GM21381 (cell line): ENCODE results near the gene PTTG1IP.

Source experiments
- ATAC-seq: cut with Tn5 transposase; IDR thresholded peaks from one replicate; pipeline ENCODE4 v1.9.1; 2021; ENCODE audit warnings: mild to moderate bottlenecking, moderate library complexity; ENCODE audit not compliant: unreplicated experiment

Gene PTTG1IP

DNA sequence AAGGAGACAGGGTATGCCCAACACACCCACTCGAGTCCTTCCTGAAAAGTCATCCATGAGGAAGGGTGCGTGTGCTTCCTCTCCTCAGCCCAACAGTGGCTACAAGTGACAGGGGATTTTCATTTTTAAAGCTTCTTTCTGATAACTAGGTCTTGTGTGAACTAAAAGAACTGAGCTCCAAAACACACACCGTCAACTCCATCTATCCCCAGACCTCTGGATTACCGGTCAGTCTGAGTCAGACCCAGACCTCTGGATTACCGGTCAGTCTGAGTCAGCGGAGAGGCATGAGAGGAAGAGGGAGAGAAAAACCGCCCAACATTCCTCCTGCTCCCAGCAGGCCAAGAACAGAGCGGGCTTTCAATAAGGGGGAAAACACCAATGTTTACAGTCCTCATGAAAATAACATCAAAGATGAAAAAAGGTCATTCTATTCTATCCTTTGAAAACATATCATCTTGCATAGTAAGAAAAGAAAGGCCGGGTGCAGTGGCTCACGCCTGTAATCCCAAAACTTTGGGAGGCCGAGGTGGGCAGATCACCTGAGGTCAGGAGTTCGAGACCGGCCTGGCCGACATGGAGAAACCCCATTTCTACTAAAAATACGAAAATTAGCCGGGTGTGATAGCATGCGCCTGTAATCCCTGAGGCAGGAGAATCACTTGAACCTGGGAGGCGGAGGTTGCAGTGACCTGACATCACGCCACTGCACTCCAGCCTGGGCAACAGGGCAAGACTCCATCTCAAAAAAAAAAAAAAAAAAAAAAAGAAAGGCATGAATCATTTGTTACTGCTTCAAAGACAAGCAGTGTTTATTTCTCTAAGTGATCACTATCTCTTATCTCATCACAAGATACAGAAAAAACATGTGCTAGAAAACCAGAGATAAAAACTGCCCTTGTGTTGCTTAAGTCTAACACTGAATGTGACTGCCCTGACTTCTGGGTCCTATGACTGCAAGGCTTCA is 3.4 kb downstream of the PTTG1IP start:
- ATAC-seq: no peak

DNA sequence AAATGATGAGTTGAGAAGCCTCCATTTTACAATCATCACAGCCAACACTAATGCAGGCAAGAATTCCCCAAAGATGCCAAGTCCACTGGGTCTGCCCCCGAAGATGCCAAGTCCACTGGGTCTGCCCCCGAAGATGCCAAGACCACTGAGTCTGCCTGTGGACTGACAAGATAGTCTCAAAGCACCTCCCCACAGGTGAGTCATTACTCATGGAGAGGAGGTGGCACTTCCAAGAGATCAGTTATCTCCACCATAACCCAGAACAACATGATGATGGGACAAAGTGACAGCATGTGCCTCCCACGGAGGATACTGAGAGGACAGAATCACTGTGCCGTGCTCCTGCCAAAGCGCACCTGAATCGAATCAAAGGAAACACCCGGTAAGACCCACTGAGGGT is 4.8 kb downstream of the PTTG1IP start:
- ATAC-seq: no peak

DNA sequence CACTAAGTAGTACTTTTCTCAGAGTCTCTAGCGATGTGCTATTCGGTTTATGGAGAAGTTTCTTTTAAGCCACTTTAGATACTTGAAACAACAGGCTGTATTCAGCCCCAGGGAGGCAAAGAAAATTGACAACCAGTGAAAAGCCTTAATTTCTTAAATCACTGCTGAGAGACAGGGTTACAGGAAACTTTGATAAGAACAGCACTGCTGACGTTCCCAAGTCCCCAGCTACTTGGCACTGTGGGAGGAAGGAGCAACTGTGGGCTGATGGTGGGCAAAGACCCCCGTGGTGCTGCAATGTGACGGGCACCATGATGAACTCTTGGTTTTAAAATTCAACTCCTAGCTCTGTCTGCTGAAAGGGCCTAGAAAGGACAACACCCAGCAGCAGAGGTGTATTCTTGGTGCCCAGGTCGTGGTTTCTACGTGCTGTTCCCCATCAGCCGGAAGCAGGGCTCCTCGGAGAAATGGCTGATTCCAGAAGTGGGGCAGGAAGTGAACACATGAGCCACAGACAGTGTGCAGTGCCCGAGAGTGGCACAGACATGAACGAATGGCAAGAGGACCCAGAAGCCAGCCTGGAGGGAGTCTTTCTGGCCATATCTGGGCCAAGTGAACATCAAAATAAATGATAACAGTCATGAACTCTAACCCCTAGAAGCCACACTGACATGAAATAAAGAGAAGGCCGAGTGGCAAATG is 5.3 kb downstream of the PTTG1IP start:
- ATAC-seq: no peak

DNA sequence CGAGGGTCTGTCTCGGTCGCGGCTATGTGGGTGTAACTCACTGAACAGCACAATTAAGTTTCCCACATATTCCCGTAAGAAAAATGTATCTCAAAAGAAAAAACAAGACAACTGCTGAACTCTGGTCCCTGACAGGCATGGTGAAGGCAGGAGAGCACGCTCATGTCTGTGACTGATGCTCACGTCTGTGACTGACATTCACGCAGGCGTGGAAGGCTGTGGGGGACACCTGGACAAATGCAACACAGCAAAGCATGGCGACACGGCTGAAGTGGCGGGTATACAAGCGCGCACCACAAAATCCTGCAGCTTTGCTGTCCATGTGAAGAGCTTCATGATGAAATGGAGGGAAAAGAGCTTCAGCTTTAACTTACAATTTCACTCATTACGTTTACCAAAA is 6.0 kb downstream of the PTTG1IP start:
- ATAC-seq: no peak

DNA sequence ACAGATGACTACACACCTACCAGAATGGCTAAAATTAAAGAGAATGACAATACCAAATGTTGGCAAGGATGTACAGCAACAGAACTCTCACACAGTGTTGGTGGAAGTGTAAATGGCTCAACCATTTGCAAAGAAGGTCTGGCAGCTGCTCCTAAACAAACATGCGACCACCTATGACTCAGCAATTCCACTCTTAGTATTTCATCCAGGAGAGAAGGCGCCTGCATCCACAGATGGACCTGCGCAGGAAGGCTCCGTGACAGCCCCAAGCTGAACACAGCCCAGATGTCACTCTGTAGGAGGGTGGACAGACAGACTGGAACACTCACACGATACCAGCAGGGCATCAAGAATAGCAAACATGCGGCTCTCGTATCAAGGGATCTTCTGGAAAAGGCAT is 6.7 kb downstream of the PTTG1IP start:
- ATAC-seq: no peak

DNA sequence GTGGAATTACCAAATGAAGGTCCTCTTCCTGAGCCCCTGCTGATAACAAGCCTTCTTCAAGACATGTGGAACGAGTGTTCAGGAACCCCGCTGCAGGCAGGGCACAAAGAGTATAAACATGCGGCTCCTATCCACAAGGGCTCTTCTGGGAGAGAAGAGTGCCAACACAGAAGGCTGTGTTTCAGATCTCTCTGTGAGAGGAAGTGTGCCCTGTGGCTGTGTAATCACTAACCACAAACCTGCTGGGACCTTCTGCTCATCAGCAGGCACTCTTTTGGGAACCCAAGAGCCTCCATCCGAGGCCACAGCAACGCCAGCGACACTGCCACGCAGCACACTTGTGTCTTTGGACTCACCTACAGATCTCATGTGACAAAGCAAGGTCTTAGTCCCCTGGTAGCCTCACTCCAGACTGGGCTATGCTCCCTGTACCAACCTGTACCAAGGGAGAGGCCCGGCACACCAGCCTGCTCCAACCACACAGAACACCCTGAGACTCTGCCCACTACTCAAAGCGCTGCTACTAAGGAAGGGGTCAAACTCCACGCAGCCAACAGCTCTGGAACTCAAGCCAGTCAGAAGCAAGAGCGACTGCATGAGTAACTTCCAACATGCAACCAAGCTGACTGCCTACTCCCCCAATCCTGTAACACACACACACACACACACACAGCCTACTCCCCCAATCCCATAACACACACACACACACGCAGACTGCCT is 7.8 kb downstream of the PTTG1IP start:
- no peak for ATAC-seq

DNA sequence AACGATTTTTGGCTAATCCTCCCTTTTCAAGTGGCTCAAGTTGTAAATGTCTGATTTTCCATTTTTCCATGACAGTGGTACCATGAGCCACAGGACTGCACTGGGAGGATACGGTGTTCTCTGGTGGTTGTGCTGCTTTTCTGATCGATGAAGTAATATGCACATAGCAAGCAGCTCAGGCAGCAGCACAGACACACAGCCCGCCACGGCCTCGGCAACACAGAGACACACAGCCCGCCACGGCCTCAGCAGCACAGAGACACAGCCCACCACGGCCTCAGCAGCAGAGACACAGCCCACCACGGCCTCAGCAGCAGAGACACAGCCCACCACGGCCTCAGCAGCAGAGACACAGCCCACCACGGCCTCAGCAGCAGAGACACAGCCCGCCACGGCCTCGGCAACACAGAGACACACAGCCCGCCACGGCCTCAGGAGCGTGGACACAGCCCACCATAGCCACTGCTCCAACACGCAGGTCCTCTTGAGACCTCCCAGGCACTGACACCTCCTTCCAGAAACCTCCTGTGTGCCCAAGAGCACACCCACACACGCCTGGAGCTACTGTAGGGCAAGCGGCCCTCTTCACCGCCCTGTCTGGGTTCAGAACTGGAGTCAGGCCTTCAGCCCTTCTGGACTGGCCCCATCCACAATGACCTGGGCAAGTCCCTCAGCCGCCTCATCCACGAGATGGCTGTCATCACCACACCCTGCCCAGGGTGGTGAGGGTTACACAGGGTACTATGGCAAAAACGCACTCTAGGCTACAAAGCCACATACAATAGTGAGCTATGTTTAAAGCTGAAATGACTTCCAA is 10.4 kb downstream of the PTTG1IP start:
- ATAC-seq: no peak

DNA sequence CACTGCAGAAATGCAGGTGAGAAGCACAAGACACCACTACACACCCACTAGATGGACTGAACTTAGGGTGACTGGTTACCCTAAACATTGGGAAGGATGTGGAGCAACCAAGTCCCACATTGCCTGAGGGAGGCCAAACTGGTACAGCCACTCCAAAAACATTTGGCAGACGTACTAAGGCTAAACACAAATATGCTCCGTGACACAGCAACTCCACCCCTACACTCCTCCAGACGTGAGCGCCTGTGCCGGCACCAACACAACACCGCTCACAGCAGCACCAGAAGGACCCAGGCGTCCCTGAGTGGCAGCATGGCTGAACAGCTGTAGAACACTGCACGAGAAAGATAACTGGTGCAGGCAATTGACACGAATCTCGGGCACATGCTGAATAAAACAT is 14.7 kb downstream of the PTTG1IP start:
- ATAC-seq: no peak

DNA sequence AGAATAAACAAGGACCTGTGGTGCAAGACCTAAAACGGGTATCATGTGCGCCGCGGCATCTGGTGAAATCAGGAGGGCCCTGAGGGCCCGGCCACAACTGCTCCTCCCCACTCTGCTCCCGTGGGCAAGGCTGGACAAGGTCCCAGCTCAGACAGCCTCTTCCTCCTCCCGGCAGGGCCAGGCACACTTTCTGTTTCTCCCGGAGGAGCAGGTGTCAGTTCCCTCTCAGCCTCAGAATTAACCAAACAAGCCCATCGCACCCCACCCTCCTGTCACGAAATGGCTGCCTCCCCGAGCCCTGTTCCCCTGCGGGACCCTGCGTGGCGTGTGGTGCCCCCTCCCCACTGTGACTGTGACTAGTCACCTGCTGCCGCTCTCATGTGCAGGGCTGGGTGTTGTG is 15.2 kb downstream of the PTTG1IP start:
- ATAC-seq: no peak

DNA sequence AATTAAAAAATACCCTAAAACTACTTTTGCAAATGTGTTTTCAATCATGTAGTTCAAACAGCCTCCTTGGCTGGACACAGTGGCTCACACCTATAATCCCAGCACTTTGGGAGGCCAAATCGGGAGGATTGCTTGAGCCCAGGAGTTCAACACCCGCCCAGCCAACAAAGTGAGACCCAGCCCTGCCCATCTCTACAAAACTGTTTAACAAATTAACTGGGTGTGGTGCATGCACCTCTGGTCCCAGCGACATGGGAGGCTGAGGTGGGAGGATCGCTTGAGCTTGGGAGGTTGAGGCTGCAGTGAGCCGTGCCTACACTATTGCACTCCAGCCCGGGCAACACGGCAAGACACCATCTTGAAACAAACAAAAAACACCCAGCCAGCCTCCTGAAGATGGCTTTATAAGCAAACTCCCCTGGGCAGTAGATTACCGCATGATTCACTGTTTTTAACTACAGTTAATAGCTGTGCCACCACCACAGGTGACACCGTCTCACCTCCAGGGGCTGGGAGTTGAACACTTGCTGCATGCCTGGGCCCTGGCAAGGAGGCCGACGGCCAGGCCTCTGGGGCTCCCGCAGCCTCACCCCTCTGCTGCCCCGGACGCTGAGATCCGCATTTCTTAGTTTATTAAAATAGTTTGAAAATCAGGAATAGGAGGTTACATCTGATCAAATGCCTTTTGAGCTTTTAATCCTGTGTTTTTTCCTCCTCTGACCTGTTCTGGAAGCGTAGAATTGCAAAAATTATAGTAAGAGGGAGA is 16.2 kb downstream of the PTTG1IP start:
- ATAC-seq: no peak

DNA sequence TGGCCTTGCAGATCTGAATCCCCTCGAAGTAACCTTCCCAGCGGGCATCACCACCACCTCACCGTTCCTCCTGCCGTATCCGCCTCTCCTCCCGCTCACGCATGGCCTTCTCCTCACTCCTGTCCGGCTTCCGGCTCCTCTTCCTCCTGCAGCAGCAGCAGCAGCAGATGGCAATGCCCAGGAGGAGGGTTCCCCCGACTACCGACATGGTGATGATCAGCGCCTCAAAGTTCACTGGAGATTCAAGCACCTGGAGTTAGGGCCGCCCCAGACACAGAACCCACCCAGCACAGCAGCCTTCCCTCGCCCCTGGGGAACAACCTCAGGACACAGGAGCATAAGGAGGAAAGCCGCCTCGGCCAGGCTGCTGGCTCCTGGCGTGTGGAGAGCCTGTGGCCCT is 17.4 kb downstream of the PTTG1IP start:
- ATAC-seq: no peak

DNA sequence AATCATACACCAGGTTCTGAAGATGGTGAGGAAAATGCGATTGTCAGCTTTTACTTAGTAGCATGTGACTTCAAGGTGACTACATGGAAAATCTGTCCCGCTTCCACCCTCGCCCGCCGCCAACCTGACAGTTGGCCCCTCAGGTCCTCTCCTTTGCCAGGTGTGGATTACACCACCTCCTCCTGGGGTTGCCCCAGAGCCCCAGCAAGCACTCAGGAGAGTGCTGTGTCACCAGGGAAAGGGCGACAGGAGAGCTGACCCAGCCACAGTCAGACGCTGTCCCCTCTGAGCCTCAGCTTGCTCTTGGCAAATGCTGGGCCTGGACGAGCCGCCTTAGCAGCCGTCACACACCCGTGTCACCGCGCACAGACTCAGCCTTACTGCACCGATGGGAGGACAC is 17.9 kb downstream of the PTTG1IP start:
- ATAC-seq: no peak

DNA sequence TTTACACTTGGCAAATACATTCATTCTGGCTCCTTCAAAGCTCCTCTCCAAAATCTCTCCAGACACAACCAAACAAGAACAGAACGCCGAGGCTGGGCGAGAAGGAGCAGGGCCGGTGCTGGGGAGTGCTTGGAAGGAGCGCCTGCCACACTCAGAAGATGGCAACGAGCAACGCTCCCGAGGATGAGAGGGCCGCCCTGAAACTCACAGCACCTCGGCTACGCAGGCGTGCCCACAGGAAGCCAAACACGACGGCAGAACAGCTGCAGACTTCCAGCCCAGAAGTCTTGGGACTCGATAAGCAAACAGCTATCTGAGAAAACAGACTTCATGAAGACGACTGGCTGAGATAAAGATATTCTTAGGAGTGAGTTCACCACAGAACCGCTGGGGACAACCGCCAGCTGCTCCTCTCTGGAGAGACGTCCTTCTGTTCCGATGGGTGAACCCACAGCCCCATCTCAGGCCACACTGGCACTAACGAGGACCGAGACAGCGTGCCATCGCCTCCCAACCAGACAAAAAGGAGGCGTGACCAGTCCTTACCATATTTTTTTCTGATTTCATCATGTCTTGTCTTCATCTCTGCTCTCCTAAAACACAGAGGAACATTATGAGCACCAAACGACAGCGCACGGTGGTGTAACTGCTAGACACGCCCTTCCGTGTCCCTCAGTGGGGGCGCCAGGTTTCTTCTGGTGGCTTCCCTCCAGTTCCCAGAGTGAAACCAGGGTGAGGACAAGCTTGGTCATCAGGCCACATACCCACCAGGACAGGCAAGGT is 18.6 kb downstream of the PTTG1IP start:
- ATAC-seq: no peak

DNA sequence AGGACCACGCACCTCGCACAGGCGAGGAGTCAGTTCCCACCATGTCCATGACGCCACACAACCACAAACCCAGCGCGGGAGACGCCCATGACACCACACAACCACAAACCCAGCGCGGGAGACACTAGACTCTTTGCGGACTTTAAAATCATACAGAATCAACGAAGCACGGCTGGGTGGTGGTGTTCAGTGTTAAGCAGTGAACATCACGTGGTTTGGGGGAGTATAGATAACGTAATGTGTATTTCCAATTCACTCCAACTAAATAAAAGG is 19.2 kb downstream of the PTTG1IP start:
- ATAC-seq: no peak

DNA sequence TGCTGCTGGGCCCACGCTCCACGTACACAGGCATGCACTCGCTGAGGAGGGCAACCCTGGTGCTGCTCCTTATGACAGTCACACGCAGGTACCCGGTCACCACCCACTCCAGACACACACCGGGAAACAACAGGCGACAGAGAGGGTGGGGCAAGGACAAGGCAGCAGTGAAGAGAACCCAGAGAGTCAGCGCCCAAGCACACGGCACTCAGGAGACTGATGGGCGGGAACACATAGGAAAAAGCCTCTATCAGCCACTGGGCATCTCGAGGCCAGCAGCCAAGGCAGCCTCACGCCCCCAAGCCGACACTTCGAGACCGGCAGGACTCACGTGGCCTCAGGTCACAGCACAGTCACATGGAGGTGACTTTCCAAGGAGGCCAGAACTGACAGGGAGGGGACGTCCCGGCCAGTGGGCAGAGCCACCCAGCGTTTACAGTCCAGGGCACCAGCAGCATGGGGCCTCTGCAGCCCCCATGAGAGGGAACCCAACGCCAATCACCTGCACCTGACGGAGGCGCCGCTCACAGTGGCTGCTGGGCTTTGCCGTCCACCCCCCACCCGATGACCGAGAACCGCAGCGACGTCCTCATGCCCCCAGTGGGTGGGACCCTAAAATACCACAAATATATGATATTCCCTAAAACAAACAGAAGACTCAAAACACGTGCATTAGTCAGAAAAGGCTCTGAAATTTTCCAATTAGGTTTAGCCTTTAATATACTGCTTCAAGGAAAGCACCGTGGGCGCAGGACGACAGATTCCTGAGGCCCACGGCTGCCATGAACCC is 19.7 kb downstream of the PTTG1IP start:
- no peak for ATAC-seq

DNA sequence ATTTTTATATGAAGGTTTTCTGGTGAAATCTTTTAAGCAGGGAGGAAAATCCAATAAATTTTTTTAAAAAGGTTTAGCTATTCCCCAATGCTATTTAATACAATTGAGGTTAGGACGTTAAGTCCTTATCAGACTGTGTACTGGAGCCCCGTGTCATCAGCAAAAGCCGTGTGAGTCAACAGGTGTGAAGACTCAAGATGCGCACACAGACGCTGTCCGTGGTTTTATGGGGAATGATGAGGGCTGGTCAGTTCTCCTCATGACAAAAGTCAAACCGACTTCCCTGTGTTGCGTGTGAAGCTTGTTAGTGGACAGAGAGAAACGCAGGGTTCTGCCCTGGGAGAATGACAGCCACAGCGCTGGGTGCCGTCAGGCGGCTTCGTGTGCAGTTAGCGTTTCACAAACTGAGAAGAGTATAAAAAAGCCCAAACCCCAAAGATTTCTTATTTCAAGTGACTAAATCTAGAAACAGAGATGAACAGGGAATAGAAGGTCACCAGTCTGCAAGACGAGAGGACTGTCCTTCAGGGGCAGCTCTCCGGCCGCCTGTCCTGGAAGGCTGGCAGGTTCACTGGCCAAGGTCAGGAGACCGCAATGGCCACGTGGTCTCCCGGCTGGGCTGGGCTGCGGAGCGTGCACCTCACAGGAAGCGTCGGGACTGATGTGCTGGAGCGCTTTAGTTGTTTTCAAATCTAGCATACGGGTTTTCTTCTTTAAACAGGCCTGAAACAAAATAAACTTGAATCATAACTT is 22.4 kb downstream of the PTTG1IP start:
- no peak for ATAC-seq

DNA sequence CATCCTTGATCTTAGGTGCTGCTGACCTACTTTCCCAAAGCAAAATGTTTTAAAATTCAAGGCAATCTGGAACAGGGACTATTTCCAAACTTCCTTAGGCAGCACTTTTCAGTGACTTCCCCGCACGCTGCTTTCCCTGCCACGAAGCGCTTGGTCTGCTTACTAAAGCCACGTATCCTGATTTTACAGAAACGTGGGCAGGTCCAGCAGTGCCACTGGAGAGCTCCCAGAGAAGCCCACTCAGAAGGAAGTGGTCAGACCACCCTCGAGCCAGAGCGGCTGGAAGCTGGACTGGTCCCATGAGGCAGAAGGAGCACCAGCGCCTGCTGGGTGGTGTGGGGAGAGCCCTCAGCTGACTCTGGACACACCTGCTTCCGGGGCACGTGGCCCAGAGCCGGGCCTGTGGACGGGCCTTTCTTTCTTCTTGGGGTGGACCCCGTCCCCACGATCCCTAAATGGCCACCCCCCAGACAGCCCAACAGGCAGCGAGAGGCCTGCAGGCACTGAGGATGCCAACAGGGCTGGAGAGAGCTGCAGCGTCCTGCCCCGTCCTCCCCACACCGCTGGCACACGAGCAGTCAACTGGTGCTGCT is 23.2 kb downstream of the PTTG1IP start:
- no peak for ATAC-seq
